ENCODE data around the gene HSH2D. TPM values are rescaled to one million over a fixed set of nuclear protein-coding genes. Genes with fewer than 3 reads are reported as not detected.

HSH2D gene
- total RNA-seq, 2 experiments from 2014 or later = 57.6 to 79.0 TPM

DNA sequence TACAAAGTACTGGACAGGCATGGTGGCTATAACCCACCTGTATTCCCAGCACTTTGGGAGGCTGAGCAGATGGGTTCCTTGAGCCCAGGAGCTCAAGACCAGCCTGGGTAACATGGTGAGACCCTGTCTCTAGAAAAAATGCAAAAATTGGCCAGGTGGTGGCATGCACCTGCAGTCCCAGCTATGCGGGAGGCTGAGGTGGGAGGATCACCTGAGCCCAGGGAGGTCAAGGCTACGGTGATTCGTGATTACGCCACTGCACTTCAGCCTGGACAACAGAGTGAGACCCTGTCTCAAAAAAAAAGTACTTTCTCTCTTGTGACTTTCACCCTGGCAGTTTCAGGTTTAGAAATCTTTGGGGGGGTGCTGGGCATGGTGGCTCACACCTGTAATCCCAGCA is 43.0 kb upstream of the HSH2D start:
- Histone ChIP-seq H3K4me2 (ENCODE audit: low read length) (no peak overlapping the region), H3K4me1 (ENCODE audit: insufficient read depth, low read length, poor library complexity, severe bottlenecking) (peaks cover 10% of the 10 kb centered on the region), H3K27ac (ENCODE audit: low read depth, low read length, poor library complexity, severe bottlenecking) (no peak overlapping the region), H3K9me3 (ENCODE audit: low read length) (no peaks in the 10 kb centered on the region), H2AFZ (ENCODE audit: low read length) (no peak overlapping the region), H3K9me2 (ENCODE audit: insufficient read depth, low read length) (no peaks in the 10 kb centered on the region), H3K79me2 (ENCODE audit: insufficient read depth, low read depth, low read length) (no peaks in the 10 kb centered on the region), H3K4me3 (ENCODE audit: low read depth, low read length, poor library complexity, severe bottlenecking) (no peak overlapping the region), H3K36me3 (ENCODE audit: insufficient read depth, low read length) (peaks cover 76% of the 10 kb centered on the region), H4K20me1 (ENCODE audit: insufficient read depth, low read length) (no peaks in the 10 kb centered on the region)
- TF ChIP-seq, protein P1, sequence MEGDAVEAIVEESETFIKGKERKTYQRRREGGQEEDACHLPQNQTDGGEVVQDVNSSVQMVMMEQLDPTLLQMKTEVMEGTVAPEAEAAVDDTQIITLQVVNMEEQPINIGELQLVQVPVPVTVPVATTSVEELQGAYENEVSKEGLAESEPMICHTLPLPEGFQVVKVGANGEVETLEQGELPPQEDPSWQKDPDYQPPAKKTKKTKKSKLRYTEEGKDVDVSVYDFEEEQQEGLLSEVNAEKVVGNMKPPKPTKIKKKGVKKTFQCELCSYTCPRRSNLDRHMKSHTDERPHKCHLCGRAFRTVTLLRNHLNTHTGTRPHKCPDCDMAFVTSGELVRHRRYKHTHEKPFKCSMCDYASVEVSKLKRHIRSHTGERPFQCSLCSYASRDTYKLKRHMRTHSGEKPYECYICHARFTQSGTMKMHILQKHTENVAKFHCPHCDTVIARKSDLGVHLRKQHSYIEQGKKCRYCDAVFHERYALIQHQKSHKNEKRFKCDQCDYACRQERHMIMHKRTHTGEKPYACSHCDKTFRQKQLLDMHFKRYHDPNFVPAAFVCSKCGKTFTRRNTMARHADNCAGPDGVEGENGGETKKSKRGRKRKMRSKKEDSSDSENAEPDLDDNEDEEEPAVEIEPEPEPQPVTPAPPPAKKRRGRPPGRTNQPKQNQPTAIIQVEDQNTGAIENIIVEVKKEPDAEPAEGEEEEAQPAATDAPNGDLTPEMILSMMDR (conservative IDR thresholded peaks at IDR 0.05; ENCODE audit: low read length) = no peak
- TF ChIP-seq EZH2phosphoT487 (IDR thresholded peaks at IDR 0.05; ENCODE audit: borderline replicate concordance, low read depth, low read length) = no peak
- intact Hi-C loops (cut with micrococcal nuclease; ENCODE audit: unreplicated experiment) = no loop called here
- no TSS peak for BruUV-seq (replicated peaks)
- ChIA-PET CTCF (ENCODE audit: unreplicated experiment) (no interaction called here), POLR2A (no interaction called here)
- DNase-seq (ENCODE audit: low spot score) = no peak

- H3K4me1 ChIP-seq (ENCODE audit: insufficient read depth, low read length, poor library complexity, severe bottlenecking) = peaks cover 25% of the 10 kb centered on the region
- CTCF ChIA-PET (ENCODE audit: unreplicated experiment) = no interaction called here
- intact Hi-C loops (cut with micrococcal nuclease; ENCODE audit: unreplicated experiment) = no loop called here
- DNase-seq (ENCODE audit: low spot score) = peak; percentile 40
- H4K20me1 ChIP-seq (ENCODE audit: insufficient read depth, low read length) = no peaks in the 10 kb centered on the region
- POLR2A ChIA-PET = no interaction called here
- H3K36me3 ChIP-seq (ENCODE audit: insufficient read depth, low read length) = peaks cover 41% of the 10 kb centered on the region
- TF ChIP-seq, protein P1 (conservative IDR thresholded peaks at IDR 0.05; ENCODE audit: low read length) = no peak
- no peak for TF ChIP-seq EZH2phosphoT487 (IDR thresholded peaks at IDR 0.05; ENCODE audit: borderline replicate concordance, low read depth, low read length)
- H3K4me2 ChIP-seq (ENCODE audit: low read length) = peak overlapping the region; percentile 5; the same call in 1 of the 2 replicates
- H3K9me2 ChIP-seq (ENCODE audit: insufficient read depth, low read length) = no peaks in the 10 kb centered on the region
- BruUV-seq (replicated peaks) = no TSS peak
- H3K9me3 ChIP-seq (ENCODE audit: low read length) = no peaks in the 10 kb centered on the region
- no peaks in the 10 kb centered on the region for H3K79me2 ChIP-seq (ENCODE audit: insufficient read depth, low read depth, low read length)
- no peak overlapping the region for H3K4me3 ChIP-seq (ENCODE audit: low read depth, low read length, poor library complexity, severe bottlenecking)
- no peak overlapping the region for H2AFZ ChIP-seq (ENCODE audit: low read length)
- peak overlapping the region; percentile 22 for H3K27ac ChIP-seq (ENCODE audit: low read depth, low read length, poor library complexity, severe bottlenecking)
Observed at GRCh38 chr19:16104722-16105121, 38.8 kb upstream of the HSH2D start.

GRCh38 chr19:16106121-16106520 is 37.4 kb upstream of the HSH2D start:
- H3K9me2 ChIP-seq (ENCODE audit: insufficient read depth, low read length) = no peaks in the 10 kb centered on the region
- H2AFZ ChIP-seq (ENCODE audit: low read length) = peak overlapping the region; percentile 75; the same call in 1 of the 2 replicates
- peak; percentile 28 for DNase-seq (ENCODE audit: low spot score)
- CTCF ChIA-PET (ENCODE audit: unreplicated experiment) = no interaction called here
- no peaks in the 10 kb centered on the region for H3K79me2 ChIP-seq (ENCODE audit: insufficient read depth, low read depth, low read length)
- no peak overlapping the region for H3K4me3 ChIP-seq (ENCODE audit: low read depth, low read length, poor library complexity, severe bottlenecking)
- no peak overlapping the region for H3K4me2 ChIP-seq (ENCODE audit: low read length)
- no peak for TF ChIP-seq EZH2phosphoT487 (IDR thresholded peaks at IDR 0.05; ENCODE audit: borderline replicate concordance, low read depth, low read length)
- TF ChIP-seq, protein P1 (conservative IDR thresholded peaks at IDR 0.05; ENCODE audit: low read length) = no peak
- no TSS peak for BruUV-seq (replicated peaks)
- intact Hi-C loops (cut with micrococcal nuclease; ENCODE audit: unreplicated experiment) = no loop called here
- H4K20me1 ChIP-seq (ENCODE audit: insufficient read depth, low read length) = no peaks in the 10 kb centered on the region
- peak overlapping the region; percentile 18 for H3K27ac ChIP-seq (ENCODE audit: low read depth, low read length, poor library complexity, severe bottlenecking)
- POLR2A ChIA-PET = interaction anchor here (1.1 kb wide), 1 partner anchor 31 kb away, joined by 3 read pairs; no protein-coding TSS in a partner anchor
- H3K4me1 ChIP-seq (ENCODE audit: insufficient read depth, low read length, poor library complexity, severe bottlenecking) = peaks cover 34% of the 10 kb centered on the region
- H3K9me3 ChIP-seq (ENCODE audit: low read length) = no peaks in the 10 kb centered on the region
- H3K36me3 ChIP-seq (ENCODE audit: insufficient read depth, low read length) = peaks cover 29% of the 10 kb centered on the region

Data from OCI-LY7 (cell line).